NCI-H1930 (cell line): ENCODE measurements around the gene CFAP46.
"Not testable (repeated sequence)": the region's sequence is repeated elsewhere in the genome, so short reads cannot be mapped to it uniquely, and the experiment has no call there.

Source experiments
- DNase-seq, 2 experiments: peaks; one replicate each; lab custom pipeline; 2025; lab: John Stamatoyannopoulos, UW

The CFAP46 gene

GRCh38 chr10:132926777-132927650 is 15.4 kb downstream of the CFAP46 start:
- no peak for DNase-seq

GRCh38 chr10:132926070-132926469 is 16.3 kb downstream of the CFAP46 start:
- no peak for DNase-seq

GRCh38 chr10:132925614-132926013 is 16.8 kb downstream of the CFAP46 start:
- no peak for DNase-seq

- DNase-seq, result no peak
These were observed 17.3 kb downstream of the CFAP46 start for GRCh38 chr10:132925071-132925561.

GRCh38 chr10:132924046-132924952 is 18.1 kb downstream of the CFAP46 start:
- DNase-seq, result no peak

- DNase-seq, result not testable (repeated sequence)
These were observed 19.0 kb downstream of the CFAP46 start for GRCh38 chr10:132923384-132923783.

- DNase-seq, result no peak
These were observed 19.5 kb downstream of the CFAP46 start for GRCh38 chr10:132922872-132923271.

GRCh38 chr10:132921818-132922807 is 20.3 kb downstream of the CFAP46 start:
- DNase-seq, result no peak

GRCh38 chr10:132921086-132921485 is 21.3 kb downstream of the CFAP46 start:
- DNase-seq, result no peak

GRCh38 chr10:132920101-132920925 is 22.1 kb downstream of the CFAP46 start:
- DNase-seq, result no peak

GRCh38 chr10:132919374-132920100 is 22.8 kb downstream of the CFAP46 start:
- DNase-seq, result no peak

- DNase-seq, result no peak
These were observed 23.6 kb downstream of the CFAP46 start for GRCh38 chr10:132918617-132919373.

- no peak for DNase-seq
These were observed 24.1 kb downstream of the CFAP46 start for GRCh38 chr10:132918264-132918616.

- DNase-seq, result no peak
These were observed 25.3 kb downstream of the CFAP46 start for GRCh38 chr10:132916956-132917666.

GRCh38 chr10:132916421-132916841 is 25.9 kb downstream of the CFAP46 start:
- no peak for DNase-seq

GRCh38 chr10:132915411-132915810 is 27.0 kb downstream of the CFAP46 start:
- DNase-seq, result no peak

- no peak for DNase-seq
These were observed 27.6 kb downstream of the CFAP46 start for GRCh38 chr10:132914732-132915131.

GRCh38 chr10:132913559-132914115 is 28.7 kb downstream of the CFAP46 start:
- DNase-seq, result no peak
